HG03108 (cell line): ENCODE data around the gene RPS24.
"Not testable (repeated sequence)": the region's sequence is repeated elsewhere in the genome, so short reads cannot be mapped to it uniquely, and the experiment has no call there.

Experiments used
- ATAC-seq: cut with Tn5 transposase; IDR thresholded peaks from one replicate; pipeline ENCODE4 v1.9.1; 2021; ENCODE audit warnings: moderate library complexity; ENCODE audit not compliant: unreplicated experiment

RPS24 gene

GRCh38 chr10:78047314-78047891 is 13.7 kb downstream of the RPS24 start:
- no peak for ATAC-seq

DNA sequence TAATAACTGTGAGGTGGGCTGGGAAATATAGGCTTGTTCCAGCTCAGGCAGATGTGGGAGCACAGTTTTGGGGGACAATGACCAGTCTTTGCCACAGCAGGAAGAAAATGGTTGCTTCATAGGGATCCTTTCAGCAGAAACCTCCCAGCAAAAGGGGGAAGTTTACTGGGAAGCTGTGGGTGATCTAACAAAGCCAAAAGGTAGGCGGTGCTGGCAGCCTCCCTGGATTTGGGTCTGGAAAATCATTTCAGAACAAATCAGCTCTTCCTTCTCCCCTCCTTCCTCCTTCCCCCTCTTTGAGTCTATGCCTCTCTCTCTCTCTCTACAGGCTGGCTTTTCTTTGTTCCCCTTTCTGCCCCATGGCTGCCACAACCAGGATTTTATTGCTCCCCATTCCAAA is 16.2 kb downstream of the RPS24 start:
- ATAC-seq: no peak

DNA sequence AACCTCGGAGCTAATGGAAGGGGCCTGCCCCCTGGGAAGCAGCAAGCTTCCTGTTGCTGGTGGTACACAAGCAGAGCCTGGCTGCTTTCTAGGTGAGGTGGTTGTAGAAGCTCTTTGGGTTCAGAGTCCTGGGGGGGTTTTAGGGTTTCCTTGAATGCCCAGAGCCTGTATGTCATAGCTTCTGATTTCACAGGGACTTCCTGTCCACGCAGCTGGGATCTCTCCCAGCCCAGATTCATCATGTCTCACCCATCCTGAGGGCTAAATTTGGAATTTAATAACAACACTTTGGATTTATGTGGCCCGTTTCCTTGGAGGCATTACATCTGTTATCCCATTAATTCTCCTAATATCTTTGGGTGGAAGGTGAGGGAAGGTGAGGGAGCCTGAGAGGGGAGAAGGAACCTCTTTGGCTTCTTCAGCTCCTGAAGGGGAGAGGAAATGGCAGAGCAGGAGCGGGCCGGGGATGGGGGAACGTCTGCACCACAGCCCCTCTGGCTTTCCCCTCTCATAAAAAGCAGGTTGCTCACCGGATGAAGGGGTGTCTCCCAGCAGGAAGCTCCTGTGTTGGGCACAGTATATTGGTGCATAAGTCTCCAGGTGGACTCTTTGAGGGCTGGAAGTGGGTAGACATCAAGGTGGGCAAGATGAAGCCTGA is 19.7 kb downstream of the RPS24 start:
- no peak for ATAC-seq

- no peak for ATAC-seq
These were observed 24.9 kb downstream of the RPS24 start for GRCh38 chr10:78058562-78058961.

GRCh38 chr10:78059906-78060702 is 26.4 kb downstream of the RPS24 start:
- no peak for ATAC-seq

GRCh38 chr10:78062296-78062695 is 28.6 kb downstream of the RPS24 start:
- ATAC-seq: no peak

DNA sequence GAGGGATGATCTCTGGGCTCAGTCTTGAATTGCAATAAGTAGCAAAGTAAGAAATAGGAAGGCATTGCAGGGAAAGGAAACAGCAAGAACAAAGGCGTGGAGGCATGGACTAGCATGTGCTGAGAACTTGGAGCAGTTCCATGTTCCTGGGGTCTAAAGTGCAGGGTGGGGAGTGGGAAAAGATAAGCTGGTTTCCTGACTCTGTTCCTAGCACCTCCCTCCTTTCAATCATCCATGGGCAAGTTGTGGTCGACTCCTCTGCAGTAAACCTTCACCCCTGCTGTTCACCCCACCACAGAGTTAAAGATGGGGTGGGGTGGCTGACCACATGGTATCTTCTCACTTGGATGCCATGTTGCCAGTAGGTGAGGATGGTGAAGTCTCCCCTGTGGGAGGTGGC is 29.6 kb downstream of the RPS24 start:
- no peak for ATAC-seq

DNA sequence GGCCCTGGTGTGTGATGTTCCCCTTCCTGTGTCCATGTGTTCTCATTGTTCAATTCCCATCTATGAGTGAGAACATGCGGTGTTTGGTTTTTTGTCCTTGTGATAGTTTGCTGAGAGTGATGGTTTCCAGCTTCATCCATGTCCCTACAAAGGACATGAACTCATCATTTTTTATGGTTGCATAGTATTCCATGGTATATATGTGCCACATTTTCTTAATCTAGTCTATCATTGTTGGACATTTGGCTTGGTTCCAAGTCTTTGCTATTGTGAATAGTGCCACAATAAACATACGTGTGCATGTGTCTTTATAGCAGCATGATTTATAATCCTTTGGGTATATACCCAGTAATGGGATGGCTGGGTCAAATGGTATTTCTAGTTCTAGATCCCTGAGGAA is 31.3 kb downstream of the RPS24 start:
- ATAC-seq: not testable (repeated sequence)

GRCh38 chr10:78065611-78066010 is 31.9 kb downstream of the RPS24 start:
- no peak for ATAC-seq

DNA sequence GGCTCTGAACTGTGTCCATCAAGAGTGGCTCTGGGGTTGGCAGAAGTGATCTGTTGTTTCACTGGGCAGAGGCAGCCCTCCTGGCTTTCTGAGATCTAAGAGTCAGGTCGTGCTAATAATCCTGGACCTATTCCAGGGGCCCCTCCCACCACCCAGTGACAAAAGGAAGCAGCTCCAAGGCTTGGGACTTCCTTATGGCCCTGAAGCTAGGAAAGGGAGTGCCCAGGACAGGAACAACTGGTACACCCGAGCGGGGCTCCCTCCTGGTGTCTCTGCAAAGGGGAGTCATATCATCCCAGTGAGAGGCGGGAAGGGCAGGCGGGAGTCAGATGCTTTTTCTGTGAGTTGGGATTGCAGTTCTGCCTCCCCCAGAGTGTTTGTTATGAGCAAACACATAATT is 32.3 kb downstream of the RPS24 start:
- no peak for ATAC-seq

- ATAC-seq: no peak
These were observed 33.2 kb downstream of the RPS24 start for GRCh38 chr10:78066728-78067430.

DNA sequence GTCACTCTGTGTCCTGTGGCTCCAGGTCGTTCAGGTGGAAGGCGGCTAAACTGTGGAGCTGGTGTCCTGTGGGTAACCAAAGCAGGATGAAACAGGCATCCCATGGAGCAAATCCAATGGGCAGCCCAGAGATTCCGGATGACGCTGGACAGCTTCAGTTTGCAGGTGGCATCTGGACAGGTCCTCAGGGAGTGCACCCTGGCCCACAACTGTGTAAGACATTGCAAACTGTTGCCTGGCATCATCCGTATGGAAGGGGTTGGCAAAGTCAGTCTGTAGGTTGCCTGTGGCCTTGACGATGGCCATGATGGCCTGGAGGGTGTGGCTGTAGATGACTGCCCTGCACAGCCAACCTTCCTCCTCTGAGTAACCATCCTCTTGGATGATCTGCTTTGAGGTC is 35.5 kb downstream of the RPS24 start:
- ATAC-seq: no peak

DNA sequence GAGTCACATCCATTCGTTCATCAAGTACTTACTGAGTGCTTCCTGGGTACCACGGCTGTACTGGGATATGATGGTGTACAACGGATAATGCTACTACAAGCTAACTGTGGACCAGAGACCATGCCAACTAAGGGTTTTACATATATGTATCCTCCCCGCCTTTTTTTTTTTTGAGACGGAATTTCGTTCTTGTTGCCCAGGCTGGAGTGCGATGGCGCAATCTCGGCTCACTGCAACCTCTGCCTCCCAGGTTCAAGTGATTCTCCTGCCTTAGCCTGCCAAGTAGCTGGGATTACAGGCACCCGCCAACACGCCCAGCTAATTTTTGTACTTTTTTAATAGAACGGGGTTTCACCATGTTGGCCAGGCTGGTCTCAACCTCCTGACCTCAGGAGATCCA is 36.4 kb downstream of the RPS24 start:
- ATAC-seq: not testable (repeated sequence)

DNA sequence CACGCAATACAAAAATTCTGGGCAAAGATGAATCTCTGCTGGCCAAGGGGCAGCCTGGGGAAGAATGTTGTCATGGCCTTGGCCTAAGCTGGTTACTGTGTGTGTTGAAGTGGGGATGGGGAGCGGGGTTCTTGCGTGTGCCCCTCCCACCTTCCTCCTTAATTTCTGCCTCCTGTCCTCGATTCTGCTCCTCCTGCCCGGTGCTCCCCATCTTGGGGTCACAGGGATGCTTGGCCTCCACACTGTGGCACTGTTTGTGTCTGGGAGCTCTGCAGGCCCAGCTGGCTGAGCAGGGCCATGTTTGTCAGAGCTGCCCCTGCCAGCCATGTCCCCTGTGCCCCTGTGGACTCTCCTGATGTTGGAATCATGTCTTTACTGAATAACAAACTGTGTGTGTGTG is 37.1 kb downstream of the RPS24 start:
- ATAC-seq: no peak

- ATAC-seq: no peak
These were observed 37.6 kb downstream of the RPS24 start for GRCh38 chr10:78071140-78071856.

GRCh38 chr10:78071857-78072179 is 38.2 kb downstream of the RPS24 start:
- ATAC-seq: no peak

DNA sequence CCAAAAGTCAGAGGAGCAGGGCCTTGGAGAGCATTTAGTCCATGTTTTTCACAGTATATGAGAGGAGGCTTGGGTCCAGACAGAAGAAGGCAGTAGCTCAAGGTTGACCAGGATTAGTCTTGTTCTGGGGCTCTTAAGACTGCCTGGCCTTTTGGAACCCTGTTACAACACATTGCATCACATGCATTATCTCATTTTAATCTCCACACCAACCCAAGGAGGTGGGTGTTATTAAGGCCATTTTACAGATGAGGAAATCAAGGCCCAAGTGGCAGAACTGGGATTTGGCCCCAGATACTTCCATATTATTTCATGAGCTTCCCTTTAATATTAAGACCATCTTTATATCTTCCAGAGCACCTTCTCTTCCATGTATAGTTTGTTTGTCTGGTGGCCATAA is 38.8 kb downstream of the RPS24 start:
- ATAC-seq: no peak

DNA sequence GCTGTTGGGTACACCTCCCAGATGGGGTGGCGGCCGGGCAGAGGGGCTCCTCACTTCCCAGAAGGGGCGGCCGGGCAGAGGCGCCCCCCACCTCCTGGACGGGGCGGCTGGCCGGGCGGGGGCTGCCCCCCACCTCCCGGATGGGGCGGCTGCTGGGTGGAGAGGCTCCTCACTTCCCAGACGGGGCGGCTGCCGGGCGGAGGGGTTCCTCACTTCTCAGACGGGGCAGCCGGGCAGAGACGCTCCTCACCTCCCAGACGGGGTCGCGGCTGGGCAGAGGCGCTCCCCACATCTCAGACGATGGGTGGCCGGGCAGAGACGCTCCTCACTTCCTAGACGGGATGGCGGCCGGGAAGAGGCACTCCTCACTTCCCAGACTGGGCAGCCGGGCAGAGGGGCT is 42.1 kb downstream of the RPS24 start:
- ATAC-seq: not testable (repeated sequence)

DNA sequence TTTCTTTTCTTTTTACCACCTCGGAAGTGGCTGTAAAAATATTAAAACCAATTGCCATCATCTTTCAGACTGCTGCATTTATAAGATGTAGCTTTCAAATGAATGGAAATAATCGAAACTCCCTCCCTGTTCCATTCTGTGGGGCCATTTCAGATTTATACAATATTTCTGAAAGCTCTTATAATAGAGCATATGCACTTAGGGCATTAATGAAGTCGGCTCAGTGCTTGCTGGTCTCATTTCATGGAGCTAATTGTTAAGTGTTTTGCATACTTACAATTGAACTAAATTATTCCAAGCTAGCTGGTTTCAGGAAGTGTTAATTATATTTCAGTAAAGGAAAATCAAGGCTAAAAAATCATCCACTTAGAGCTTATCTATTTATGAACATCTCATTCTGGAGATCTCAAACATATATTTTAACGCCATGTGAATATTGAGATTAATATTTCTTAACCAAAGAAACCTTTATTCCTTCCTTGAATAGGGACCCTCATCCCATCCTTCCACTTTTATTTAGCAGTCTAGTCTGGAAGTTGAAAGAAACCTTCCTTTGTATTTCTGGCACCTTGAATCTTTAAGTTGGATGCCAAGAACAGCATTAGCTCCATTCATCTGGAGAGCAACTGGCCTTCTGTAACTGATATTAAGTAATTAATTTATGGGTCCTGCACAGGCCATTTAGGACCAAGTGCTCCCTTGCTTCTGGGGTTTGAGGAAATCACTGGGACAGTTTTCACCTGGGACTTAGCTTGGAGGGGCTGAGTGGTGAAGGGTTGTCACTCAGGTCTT is 45.1 kb downstream of the RPS24 start:
- no peak for ATAC-seq

DNA sequence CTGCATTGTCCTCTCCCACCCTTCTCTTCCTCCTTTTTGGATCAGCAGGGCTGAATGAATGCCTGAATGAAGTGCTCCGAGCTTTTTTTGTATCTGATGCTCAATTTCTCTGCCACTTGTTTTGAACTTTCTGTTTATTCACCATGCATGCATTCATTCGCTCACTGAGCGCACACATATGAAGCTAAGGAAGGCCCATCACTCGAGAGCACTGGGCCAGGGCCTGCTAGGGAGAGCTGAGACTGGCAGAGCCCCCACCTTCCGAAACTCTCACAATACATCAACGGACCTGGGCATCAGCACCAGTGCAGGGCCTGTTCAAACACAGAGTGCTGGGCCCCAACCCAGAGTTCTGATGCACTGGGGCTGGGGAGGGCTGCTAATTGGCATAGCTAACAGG is 45.7 kb downstream of the RPS24 start:
- no peak for ATAC-seq
